SK-N-SH (cell line): Measurements from ENCODE around the gene HOXC11. TPM values are rescaled to one million over a fixed set of nuclear protein-coding genes. Genes with fewer than 3 reads are reported as not detected.

ENCODE experiments used
- CTCF ChIA-PET: fragments of 300-600, 350-600 bp; formaldehyde crosslinking; extraction: SDS; loops from one replicate; lab custom pipeline; 2021; lab: Yijun Ruan, JAX
- POLR2A ChIA-PET: fragments of 350-600 bp; sonication (Branson Sonifier 250); formaldehyde crosslinking; extraction: SDS; loops from one replicate; lab custom pipeline; 2020; ENCODE audit warnings: antibody characterized with exemption, inconsistent platforms; lab: Yijun Ruan, JAX
- DNase-seq: peaks from one replicate; pipeline ENCODE4 v3.0.0; 2012
- H2AFZ ChIP-seq: fragments of 200-600 bp; sonication (generic); 2 replicates; pipeline ENCODE4 v1.8.1; 2016; ENCODE audit warnings: antibody characterized with exemption, mild to moderate bottlenecking, low read depth
- H3F3A ChIP-seq: fragments of 200-600 bp; sonication (generic); replicated peaks from 2 replicates; pipeline ENCODE3; 2016; ENCODE audit warnings: antibody characterized with exemption, mild to moderate bottlenecking; ENCODE audit not compliant: insufficient read depth
- H3K27ac ChIP-seq, 2 experiments: fragments of 200-500 bp in 1 of 2; fragments of 200-600 bp in 1 of 2; sonication (Bioruptor generic) in 1 of 2; sonication (generic), shearing (Covaris generic) in 1 of 2; 2 replicates each; pipeline versions ENCODE4 v1.5.1 to v1.6.1; 2014 to 2016; ENCODE audit warnings: low read depth in 2 of 2, inconsistent platforms in 1 of 2, low read length in 1 of 2, mild to moderate bottlenecking in 1 of 2, mixed read lengths in 1 of 2
- H3K27me3 ChIP-seq: fragments of 200-600 bp; sonication (generic), shearing (Covaris generic); 2 replicates; pipeline ENCODE4 v1.6.1; 2016; ENCODE audit warnings: mixed run types; ENCODE audit not compliant: insufficient read depth
- H3K36me3 ChIP-seq, 2 experiments: fragments of 200-500 bp in 1 of 2; fragments of 200-600 bp in 1 of 2; sonication (Bioruptor generic) in 1 of 2; sonication (generic) in 1 of 2; replicated peaks in 1 of 2; 2 replicates each; pipeline versions ENCODE3 to v1.5.1; 2014 to 2016; ENCODE audit warnings: low read length in 1 of 2, mild to moderate bottlenecking in 1 of 2; ENCODE audit not compliant: insufficient read depth in 2 of 2, control insufficient read depth in 1 of 2
- H3K4me1 ChIP-seq, 2 experiments: fragments of 200-500 bp in 1 of 2; fragments of 200-600 bp in 1 of 2; sonication (Bioruptor generic) in 1 of 2; sonication (generic), shearing (Covaris generic) in 1 of 2; 2 replicates each; pipeline versions ENCODE4 v1.5.1 to v1.6.1; 2014 to 2016; ENCODE audit warnings: low read depth in 1 of 2, low read length in 1 of 2, mixed run types in 1 of 2; ENCODE audit not compliant: insufficient read depth in 2 of 2, control insufficient read depth in 1 of 2
- H3K4me2 ChIP-seq: fragments of 200-600 bp; sonication (generic), shearing (Covaris generic); 2 replicates; pipeline ENCODE4 v1.6.1; 2017; ENCODE audit warnings: mixed run types
- H3K4me3 ChIP-seq, 2 experiments: fragments of 200-500 bp in 1 of 2; fragments of 200-600 bp in 1 of 2; sonication (Bioruptor generic) in 1 of 2; sonication (generic), shearing (Covaris generic) in 1 of 2; 2 replicates each; pipeline versions ENCODE4 v1.5.1 to v1.8.1; 2014 to 2016; ENCODE audit warnings: low read depth in 2 of 2, inconsistent platforms in 1 of 2, low read length in 1 of 2, mild to moderate bottlenecking in 1 of 2, mixed read lengths in 1 of 2, moderate library complexity in 1 of 2
- H3K79me2 ChIP-seq: fragments of 200-600 bp; sonication (generic); 2 replicates; pipeline ENCODE4 v1.8.1; 2017; ENCODE audit warnings: mild to moderate bottlenecking; ENCODE audit not compliant: insufficient read depth
- H3K9ac ChIP-seq: fragments of 200-600 bp; sonication (generic); 2 replicates; pipeline ENCODE4 v1.6.1; 2017; ENCODE audit warnings: mixed run types
- H3K9me2 ChIP-seq: fragments of 200-600 bp; sonication (generic); 2 replicates; pipeline ENCODE4 v1.6.1; 2017; ENCODE audit warnings: mixed run types
- H3K9me3 ChIP-seq: fragments of 200-600 bp; sonication (generic); 2 replicates; pipeline ENCODE4 v1.6.1; 2017; ENCODE audit warnings: mixed run types, mild to moderate bottlenecking, moderate library complexity
- H4K20me1 ChIP-seq: fragments of 200-600 bp; sonication (generic); 2 replicates; pipeline ENCODE4 v1.6.1; 2017; ENCODE audit warnings: mild to moderate bottlenecking, mixed run types; ENCODE audit not compliant: insufficient read depth
- CHD2 ChIP-seq: fragments of 150-350 bp; IDR thresholded peaks from 2 replicates; pipeline ENCODE4 v1.6.1; 2018; ENCODE audit warnings: low read length; ENCODE audit not compliant: partially characterized antibody
- EZH2phosphoT487 ChIP-seq: fragments of 200-600 bp; sonication (generic); IDR thresholded peaks from 2 replicates; pipeline ENCODE4 v1.6.1; 2017; ENCODE audit warnings: low read depth, mixed run types, mild to moderate bottlenecking, antibody characterized with exemption, moderate library complexity, borderline replicate concordance
- FOSL2 ChIP-seq: IDR thresholded peaks from 2 replicates; pipeline ENCODE4 v1.4.0; 2012; ENCODE audit warnings: low read depth, mild to moderate bottlenecking, moderate library complexity, borderline replicate concordance
- JUND ChIP-seq: IDR thresholded peaks from 2 replicates; pipeline ENCODE4 v1.4.0; 2012
- MEF2A ChIP-seq: IDR thresholded peaks from 2 replicates; pipeline ENCODE4 v1.4.0; 2012; ENCODE audit warnings: low read depth, borderline replicate concordance
- NRF1 ChIP-seq: IDR thresholded peaks from 2 replicates; pipeline ENCODE4 v1.6.1; 2012; ENCODE audit warnings: low read depth, mild to moderate bottlenecking, low read length
- POLR2AphosphoS5 ChIP-seq: IDR thresholded peaks from 2 replicates; pipeline ENCODE4 v1.6.1; 2012; ENCODE audit warnings: low read depth, low read length
- RCOR1 ChIP-seq: fragments of 150-350 bp; IDR thresholded peaks from 2 replicates; pipeline ENCODE4 v1.6.1; 2017; ENCODE audit warnings: antibody characterized with exemption, low read length
- RFX5 ChIP-seq: IDR thresholded peaks from 2 replicates; pipeline ENCODE4 v1.6.1; 2012; ENCODE audit warnings: mild to moderate bottlenecking, improper control_type of control experiment, low read length
- SIN3A ChIP-seq: IDR thresholded peaks from 2 replicates; pipeline ENCODE4 v1.6.1; 2012; ENCODE audit warnings: low read depth, mild to moderate bottlenecking, low read length, moderate library complexity, borderline replicate concordance
- SMC3 ChIP-seq: IDR thresholded peaks from 2 replicates; pipeline ENCODE4 v1.6.1; 2012; ENCODE audit warnings: low read depth, low read length, improper control_type of control experiment
- TAF1 ChIP-seq: IDR thresholded peaks from 2 replicates; pipeline ENCODE4 v1.6.1; 2012; ENCODE audit warnings: low read depth, mild to moderate bottlenecking, low read length, moderate library complexity, borderline replicate concordance
- TCF12 ChIP-seq: IDR thresholded peaks from 2 replicates; pipeline ENCODE4 v1.4.0; 2012
- TEAD4 ChIP-seq: IDR thresholded peaks from 2 replicates; pipeline ENCODE4 v1.4.0; 2012; ENCODE audit warnings: mild to moderate bottlenecking, borderline replicate concordance; ENCODE audit not compliant: insufficient read depth
- YY1 ChIP-seq: IDR thresholded peaks from 2 replicates; pipeline ENCODE4 v1.4.0; 2012; ENCODE audit warnings: low read depth, mild to moderate bottlenecking
- WGBS: methylation state at CpG from one replicate; pipeline ENCODE4 v1.1.6; 2017; ENCODE audit warnings: low lambda C conversion rate; 5-methylcytosine and 5-hydroxymethylcytosine counted together
- polyA plus RNA-seq, 3 experiments: library from polyadenylated mRNA; depleted of rRNA; stranded (reverse); fragments of >200 nt; gene quantifications; 2 replicates each; pipeline ENCODE4 v1.2.3, GENCODE V29; 2012
- TF ChIP-seq, protein P1 (sequence below): fragments of 150-350 bp; IDR thresholded peaks from 2 replicates; pipeline ENCODE4 v1.6.1; 2017; ENCODE audit warnings: antibody characterized with exemption, low read length, low read depth, borderline replicate concordance
- TF ChIP-seq, protein P2 (sequence below): fragments of 200-600 bp; sonication (generic); IDR thresholded peaks from 2 replicates; pipeline ENCODE4 v1.6.1; 2017; ENCODE audit warnings: antibody characterized with exemption, mild to moderate bottlenecking, moderate library complexity
- TF ChIP-seq, protein P3 (sequence below): fragments of 150-350 bp; IDR thresholded peaks from 2 replicates; pipeline ENCODE4 v1.6.1; 2016; ENCODE audit warnings: mild to moderate bottlenecking, low read depth, low read length

The HOXC11 gene
- polyA plus RNA-seq, 1 of the 3 experiments (the other 2 are of a cell fraction), result not detected

DNA sequence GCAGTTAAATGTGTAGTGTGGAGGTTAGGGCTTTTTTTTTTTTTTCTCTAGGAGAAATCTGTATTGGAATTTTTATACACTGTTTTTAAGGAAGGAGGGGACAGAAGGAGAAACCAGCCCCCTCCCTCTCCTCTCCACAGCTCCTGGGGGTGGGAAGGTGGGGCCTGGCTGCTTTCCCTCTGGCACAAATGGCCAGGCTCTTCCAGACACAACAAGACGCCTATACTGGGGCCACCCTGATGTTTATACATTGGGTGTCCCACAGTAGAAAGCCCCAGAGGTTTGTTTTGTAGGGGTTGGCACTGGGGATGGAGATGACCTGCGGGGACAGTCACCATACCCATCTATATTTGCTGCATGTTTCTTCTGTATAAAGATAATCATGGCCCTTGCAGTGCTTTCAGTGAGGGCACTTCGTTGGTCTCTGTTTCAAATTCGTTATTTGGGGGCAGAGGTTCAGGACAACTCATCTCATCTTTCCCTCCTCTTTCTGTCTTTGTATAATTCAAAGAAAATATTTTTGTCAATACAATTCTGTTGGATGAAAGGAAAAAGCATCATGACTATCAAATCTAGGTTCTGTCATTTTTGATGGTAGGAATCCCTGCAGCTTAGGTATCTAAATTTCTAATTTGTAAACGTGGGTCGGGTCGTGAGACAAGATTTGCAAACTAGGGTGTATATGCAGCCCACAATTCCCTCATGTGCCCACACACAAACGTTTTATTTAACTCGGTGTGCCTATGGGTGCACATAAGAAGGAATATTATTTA lies 4.1 kb downstream of the HOXC11 start:
- Histone ChIP-seq H2AFZ (no peak overlapping the region), H3K4me3 (no peak overlapping the region), H3K9ac (no peak overlapping the region), H3K36me3 (no peaks in the 10 kb centered on the region), H3F3A (peaks cover 3% of the 10 kb centered on the region), H3K4me1 (peaks cover 0 to 2% of the 10 kb centered on the region in 2 experiments; a peak in 2 of 4 replicates), H3K27me3 (peaks cover 98% of the 10 kb centered on the region), H3K4me2 (no peak overlapping the region), H3K9me2 (no peaks in the 10 kb centered on the region), H3K79me2 (no peaks in the 10 kb centered on the region), H3K9me3 (no peaks in the 10 kb centered on the region), H3K27ac (no peak overlapping the region), H4K20me1 (0 out of 2 replicates have a peak, but pooled peaks cover 2% of the 10 kb centered on the region)
- ChIA-PET CTCF (interaction anchor here (0.7 to 12.7 kb wide), 6 partner anchors 11 to 237 kb away, joined by 3 to 134 read pairs (median 5); partner anchors contain the start of genes HOXC10 and HOXC12), POLR2A (interaction anchor here (0.6 kb wide), 1 partner anchor 78 kb away, joined by 3 read pairs; no protein-coding TSS in a partner anchor)
- TF ChIP-seq, protein P1, sequence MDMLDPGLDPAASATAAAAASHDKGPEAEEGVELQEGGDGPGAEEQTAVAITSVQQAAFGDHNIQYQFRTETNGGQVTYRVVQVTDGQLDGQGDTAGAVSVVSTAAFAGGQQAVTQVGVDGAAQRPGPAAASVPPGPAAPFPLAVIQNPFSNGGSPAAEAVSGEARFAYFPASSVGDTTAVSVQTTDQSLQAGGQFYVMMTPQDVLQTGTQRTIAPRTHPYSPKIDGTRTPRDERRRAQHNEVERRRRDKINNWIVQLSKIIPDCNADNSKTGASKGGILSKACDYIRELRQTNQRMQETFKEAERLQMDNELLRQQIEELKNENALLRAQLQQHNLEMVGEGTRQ, result no peak
- TF ChIP-seq, protein P2, sequence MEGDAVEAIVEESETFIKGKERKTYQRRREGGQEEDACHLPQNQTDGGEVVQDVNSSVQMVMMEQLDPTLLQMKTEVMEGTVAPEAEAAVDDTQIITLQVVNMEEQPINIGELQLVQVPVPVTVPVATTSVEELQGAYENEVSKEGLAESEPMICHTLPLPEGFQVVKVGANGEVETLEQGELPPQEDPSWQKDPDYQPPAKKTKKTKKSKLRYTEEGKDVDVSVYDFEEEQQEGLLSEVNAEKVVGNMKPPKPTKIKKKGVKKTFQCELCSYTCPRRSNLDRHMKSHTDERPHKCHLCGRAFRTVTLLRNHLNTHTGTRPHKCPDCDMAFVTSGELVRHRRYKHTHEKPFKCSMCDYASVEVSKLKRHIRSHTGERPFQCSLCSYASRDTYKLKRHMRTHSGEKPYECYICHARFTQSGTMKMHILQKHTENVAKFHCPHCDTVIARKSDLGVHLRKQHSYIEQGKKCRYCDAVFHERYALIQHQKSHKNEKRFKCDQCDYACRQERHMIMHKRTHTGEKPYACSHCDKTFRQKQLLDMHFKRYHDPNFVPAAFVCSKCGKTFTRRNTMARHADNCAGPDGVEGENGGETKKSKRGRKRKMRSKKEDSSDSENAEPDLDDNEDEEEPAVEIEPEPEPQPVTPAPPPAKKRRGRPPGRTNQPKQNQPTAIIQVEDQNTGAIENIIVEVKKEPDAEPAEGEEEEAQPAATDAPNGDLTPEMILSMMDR, result no peak
- TF ChIP-seq, protein P3, sequence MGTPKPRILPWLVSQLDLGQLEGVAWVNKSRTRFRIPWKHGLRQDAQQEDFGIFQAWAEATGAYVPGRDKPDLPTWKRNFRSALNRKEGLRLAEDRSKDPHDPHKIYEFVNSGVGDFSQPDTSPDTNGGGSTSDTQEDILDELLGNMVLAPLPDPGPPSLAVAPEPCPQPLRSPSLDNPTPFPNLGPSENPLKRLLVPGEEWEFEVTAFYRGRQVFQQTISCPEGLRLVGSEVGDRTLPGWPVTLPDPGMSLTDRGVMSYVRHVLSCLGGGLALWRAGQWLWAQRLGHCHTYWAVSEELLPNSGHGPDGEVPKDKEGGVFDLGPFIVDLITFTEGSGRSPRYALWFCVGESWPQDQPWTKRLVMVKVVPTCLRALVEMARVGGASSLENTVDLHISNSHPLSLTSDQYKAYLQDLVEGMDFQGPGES, result no peak
- TF ChIP-seq TCF12, result no peak
- TF ChIP-seq EZH2phosphoT487, result no peak
- TF ChIP-seq TAF1, result no peak
- no peak for TF ChIP-seq SMC3
- no peak for TF ChIP-seq RCOR1
- TF ChIP-seq YY1, result no peak
- TF ChIP-seq TEAD4, result no peak
- TF ChIP-seq JUND, result no peak
- TF ChIP-seq POLR2AphosphoS5, result no peak
- no peak for TF ChIP-seq FOSL2
- no peak for TF ChIP-seq NRF1
- no peak for TF ChIP-seq SIN3A
- TF ChIP-seq CHD2, result no peak
- no peak for TF ChIP-seq MEF2A
- no peak for TF ChIP-seq RFX5
- DNase-seq, result no peak
- WGBS, result 17% methylated on average over 9 of the region's 9 CpGs
